PFSK-1 (cell line): ENCODE data around the gene HTRA3.

ENCODE experiments used
- POLR2AphosphoS5 ChIP-seq: IDR thresholded peaks from 2 replicates; pipeline ENCODE4 v1.6.1; 2012; ENCODE audit warnings: low read depth, mild to moderate bottlenecking, control low read depth, low read length, moderate library complexity
- TAF1 ChIP-seq: IDR thresholded peaks from 2 replicates; pipeline ENCODE4 v1.6.1; 2012; ENCODE audit warnings: low read length, control low read depth, borderline replicate concordance; ENCODE audit not compliant: insufficient read depth

DNA sequence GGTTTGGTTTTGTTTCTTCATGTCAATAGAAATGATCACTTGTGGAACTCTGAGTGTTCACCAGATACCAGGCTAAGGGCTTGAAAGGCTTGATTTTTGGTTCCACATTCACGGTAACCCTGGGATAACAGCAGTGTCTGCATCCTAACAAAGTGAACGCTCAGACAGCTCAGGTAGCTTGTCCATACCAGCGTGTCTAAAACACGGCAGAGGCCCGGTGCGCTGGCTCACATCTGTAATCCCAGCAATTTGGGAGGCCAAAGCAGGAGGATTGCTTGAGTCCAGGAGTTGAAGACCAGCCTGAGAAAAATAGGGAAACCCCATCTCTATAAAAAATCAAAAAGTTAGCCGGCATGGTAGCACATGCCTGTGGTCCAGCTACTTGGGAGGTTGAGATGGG, 49.0 kb downstream of the HTRA3 start:
- no peak for TF ChIP-seq POLR2AphosphoS5
- TF ChIP-seq TAF1, result no peak
